Endothelial cell of umbilical vein (primary cell): ENCODE measurements around the gene GRAMD1B.

Experiments
- CTCF ChIP-seq, 2 donors: IDR thresholded peaks; 1 replicate in 1 of 2; 2 replicates in 1 of 2; pipeline ENCODE4 v1.5.1; 2011; ENCODE audit warnings: low read length in 2 of 2, mild to moderate bottlenecking in 2 of 2, moderate library complexity in 2 of 2, control low read depth in 1 of 2, inconsistent platforms in 1 of 2, low read depth in 1 of 2; ENCODE audit not compliant: insufficient read depth in 1 of 2; ENCODE audit errors: extremely low read depth in 1 of 2
- EZH2 ChIP-seq: IDR thresholded peaks from 2 replicates; pipeline ENCODE4 v1.6.1; 2012; ENCODE audit warnings: borderline replicate concordance, low read depth, mild to moderate bottlenecking, moderate library complexity, low read length, inconsistent platforms; ENCODE audit not compliant: severe bottlenecking
- FOS ChIP-seq: IDR thresholded peaks from 2 replicates; pipeline ENCODE4 v1.6.1; 2011; ENCODE audit warnings: mild to moderate bottlenecking, low read length, moderate library complexity, borderline replicate concordance; ENCODE audit not compliant: insufficient read depth
- GATA2 ChIP-seq: IDR thresholded peaks from 2 replicates; pipeline ENCODE4 v1.7.0; 2011; ENCODE audit warnings: low read depth, mild to moderate bottlenecking, moderate library complexity, mixed read lengths, low read length; ENCODE audit not compliant: insufficient read length, insufficient read depth
- JUN ChIP-seq: IDR thresholded peaks from 2 replicates; pipeline ENCODE4 v1.6.1; 2011; ENCODE audit warnings: borderline replicate concordance, low read depth; ENCODE audit not compliant: insufficient read length, insufficient read depth
- MAX ChIP-seq: IDR thresholded peaks from 2 replicates; pipeline ENCODE4 v1.6.1; 2011; ENCODE audit not compliant: insufficient read depth, insufficient read length
- MYC ChIP-seq: IDR thresholded peaks from one replicate; pipeline ENCODE4 v1.6.1; 2011; ENCODE audit warnings: mild to moderate bottlenecking, low read depth, low read length
- POLR2A ChIP-seq: IDR thresholded peaks from 2 replicates; pipeline ENCODE4 v1.6.1; 2012; ENCODE audit warnings: low read depth, mild to moderate bottlenecking, control low read depth, low read length
- POLR2AphosphoS5 ChIP-seq: IDR thresholded peaks from 2 replicates; pipeline ENCODE4 v1.6.1; 2012; ENCODE audit warnings: low read depth, mild to moderate bottlenecking, control low read depth, low read length, moderate library complexity; ENCODE audit not compliant: insufficient read depth

- TF ChIP-seq CTCF (IDR thresholded peaks at IDR 0.05; ENCODE audit: extremely low read depth in 1 of 2, insufficient read depth in 1 of 2, low read depth in 1 of 2, low read length in 2 of 2) (no peak), POLR2AphosphoS5 (no peak), FOS (no peak), EZH2 (no peak), MYC (no peak), POLR2A (no peak), MAX (no peak), JUN (no peak), GATA2 (no peak)
Measured at GRCh38 chr11:123448823-123449222, 18.8 kb downstream of the GRAMD1B start.
